ENCODE data around the gene BRD1.

- no peak for TF ChIP-seq CTCF (IDR thresholded peaks at IDR 0.05)
- TF ChIP-seq POLR2A (IDR thresholded peaks at IDR 0.05), result no peak
- TF ChIP-seq POLR2AphosphoS5 (IDR thresholded peaks at IDR 0.05), result no peak
These were observed 39.8 kb downstream of the BRD1 start for GRCh38 chr22:49787861-49788260.

Measured in suprapubic skin (tissue), 4 donors.